ENCODE results near the gene MFSD6L. TPM values are rescaled to one million over a fixed set of nuclear protein-coding genes. Genes with fewer than 3 reads are reported as not detected.

The MFSD6L gene
- under 1 TPM; 0.13 to 0.94 (median 0.30) TPM for polyA plus RNA-seq (ENCODE audit: insufficient read length in 10 of 10)
- long read RNA-seq, donor 1, partial matches to known transcripts: 0 of 1 reads
- long read RNA-seq, donor 1, other reads (novel, unspliced or antisense): 0 of 1 reads
- long read RNA-seq, donor 2: 0 reads
- long read RNA-seq, donor 3: 0 reads
- long read RNA-seq, donor 4: 0 reads
- long read RNA-seq, donor 5, partial matches to known transcripts: 0 of 2 reads
- long read RNA-seq, donor 5, other reads (novel, unspliced or antisense): 0 of 2 reads
- long read RNA-seq, donor 6: 0 reads
- long read RNA-seq, donor 7: 0 reads
- long read RNA-seq, donor 8: 0 reads
- long read RNA-seq, donor 9: 0 reads

DNA sequence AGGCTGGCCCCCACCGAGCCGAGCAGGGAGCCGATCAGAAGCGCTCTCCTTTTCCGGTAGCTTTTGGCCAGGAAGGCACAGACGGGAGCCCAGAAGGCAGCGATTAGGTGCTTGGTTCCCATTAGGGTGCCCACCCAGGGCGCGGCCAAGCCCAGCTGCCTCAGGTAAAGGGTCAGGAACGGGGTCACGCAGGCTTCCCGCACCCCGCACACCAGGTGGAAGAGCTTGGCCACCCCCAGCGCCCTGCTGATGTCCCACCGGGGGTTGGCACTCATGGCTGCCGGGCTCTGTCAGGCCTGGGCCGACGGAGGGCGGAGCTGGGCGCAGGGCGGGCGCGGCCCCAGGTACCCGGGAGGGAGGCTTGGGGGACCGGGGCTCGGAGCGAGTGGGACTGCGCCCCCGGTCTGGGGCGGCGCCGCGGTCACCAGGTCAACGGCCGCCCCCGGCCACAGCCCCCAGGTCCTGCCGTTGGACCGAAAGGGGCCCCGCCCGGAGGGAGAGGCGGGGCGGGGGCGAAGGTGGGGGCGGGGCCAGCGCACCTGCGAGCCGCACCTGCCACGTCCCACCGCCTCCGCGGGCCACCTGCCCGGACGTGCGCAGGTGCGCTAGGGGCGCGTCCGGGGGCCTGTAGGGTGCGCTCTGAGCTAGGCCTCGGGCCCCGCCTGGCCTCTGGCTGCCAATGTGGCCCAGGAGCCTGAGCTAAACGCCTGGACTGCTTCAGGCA lies at the start of gene MFSD6L:
MFSD6L (minus strand) TSS at position 520 of the 724 bp plus-strand sequence; CDS start at position 275, 245 bp downstream.
- DNase-seq: no peak

GRCh38 chr17:8847891-8848290 lies 48.7 kb upstream of the MFSD6L start:
- no peak for DNase-seq

GRCh38 chr17:8846768-8847211 lies 47.6 kb upstream of the MFSD6L start:
- peak in 1 of 3 donors; percentile 16 for DNase-seq

- no peak for DNase-seq
These were observed 45.4 kb upstream of the MFSD6L start for GRCh38 chr17:8844229-8845218.

DNA sequence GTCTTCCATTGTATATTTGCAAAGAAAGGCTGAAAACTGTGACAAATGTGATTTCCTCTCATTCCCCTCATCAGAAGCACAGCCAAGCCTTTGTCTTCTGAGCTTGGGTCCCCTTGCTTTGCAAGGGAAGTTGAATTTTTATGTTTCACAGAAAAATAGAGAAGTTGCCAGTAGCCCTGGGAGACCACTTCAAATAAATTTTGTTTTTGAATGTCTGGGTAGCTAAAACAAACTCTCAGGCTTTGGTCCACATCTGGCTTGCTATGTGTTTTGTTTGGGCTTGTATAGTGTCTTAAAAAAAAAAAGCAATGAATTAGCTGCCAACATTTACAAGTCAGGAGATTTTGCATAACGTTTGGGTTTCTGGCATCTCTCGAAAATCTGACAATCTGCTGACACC lies 44.2 kb upstream of the MFSD6L start:
- no peak for DNase-seq

GRCh38 chr17:8841844-8842243 lies 42.7 kb upstream of the MFSD6L start:
- DNase-seq: no peak

- no peak for DNase-seq
These were observed 40.3 kb upstream of the MFSD6L start for GRCh38 chr17:8839410-8839935.

GRCh38 chr17:8838551-8839095 lies 39.5 kb upstream of the MFSD6L start:
- DNase-seq: no peak

- no peak for DNase-seq
These were observed 38.5 kb upstream of the MFSD6L start for GRCh38 chr17:8837563-8838075.

GRCh38 chr17:8836821-8837562 lies 37.8 kb upstream of the MFSD6L start:
- DNase-seq: no peak

DNA sequence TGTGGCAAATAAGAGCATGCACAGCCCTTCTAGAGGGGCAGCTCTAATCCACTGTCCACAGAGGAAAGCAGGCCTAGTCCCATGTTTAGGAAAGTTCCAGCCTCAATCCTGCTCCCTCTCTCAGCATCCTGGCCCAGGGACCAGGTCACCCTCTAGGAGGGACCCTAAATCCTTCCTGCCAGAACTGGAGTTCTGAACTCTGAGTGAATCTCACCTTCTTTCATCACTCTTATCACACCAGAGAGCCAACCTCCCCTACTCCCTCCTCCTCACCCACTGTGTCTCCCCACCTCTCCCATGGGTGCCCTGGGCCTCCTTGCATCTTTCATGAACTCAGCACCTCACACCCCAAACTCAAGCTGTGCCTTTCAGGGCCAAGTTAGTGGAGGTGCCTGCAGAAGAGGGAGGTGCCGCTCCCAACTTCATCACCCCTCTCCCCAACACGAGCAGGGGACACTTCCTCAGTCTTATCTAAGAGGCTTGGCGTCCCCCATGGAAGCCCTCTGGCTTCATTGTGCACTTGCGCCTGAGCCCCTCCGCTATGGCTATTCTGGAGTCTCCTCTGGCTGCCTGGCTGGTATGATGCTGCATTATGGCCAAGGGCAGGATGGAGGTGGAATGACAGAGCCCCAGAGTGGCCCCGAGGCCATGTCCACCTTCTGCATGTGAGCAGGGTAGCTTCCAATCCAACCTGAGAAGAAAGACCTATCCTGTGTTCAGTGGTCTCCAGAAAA lies 36.6 kb upstream of the MFSD6L start:
- DNase-seq: no peak

- no peak for DNase-seq
These were observed 35.9 kb upstream of the MFSD6L start for GRCh38 chr17:8835106-8835505.

DNA sequence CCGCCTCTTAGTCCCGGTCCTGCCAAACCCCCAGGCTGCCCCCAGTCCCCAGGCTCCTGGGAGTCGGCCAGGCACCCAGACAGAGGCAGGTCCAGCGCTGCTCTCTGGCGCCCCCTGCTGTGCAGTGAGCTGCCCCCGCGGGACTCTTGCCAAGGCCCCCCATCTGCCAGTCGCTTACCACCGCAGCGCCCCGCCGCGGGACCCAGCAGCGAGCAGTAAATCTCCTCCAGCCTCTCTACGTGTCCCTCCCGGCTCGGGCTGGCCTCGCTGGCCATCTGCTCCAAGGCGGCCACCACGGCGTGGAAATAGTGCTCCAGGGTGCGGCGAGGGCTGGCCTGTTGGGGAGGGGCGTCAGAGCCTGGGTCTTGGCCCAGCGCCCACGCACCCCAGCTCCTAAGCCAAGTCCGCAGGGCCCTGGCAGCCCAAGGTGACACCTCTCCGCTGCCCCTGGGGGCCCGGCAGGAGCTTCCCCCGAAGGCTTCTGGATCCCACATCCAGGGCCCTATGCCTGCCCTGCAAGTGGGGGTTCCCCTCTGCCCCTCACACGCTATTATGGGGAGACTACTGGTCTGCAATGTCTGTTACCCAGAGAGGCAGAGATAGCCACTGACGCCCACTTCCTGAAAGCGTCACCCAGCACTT lies 33.7 kb upstream of the MFSD6L start:
- DNase-seq: no peak

GRCh38 chr17:8831234-8831849 lies 32.2 kb upstream of the MFSD6L start:
- no peak for DNase-seq

DNA sequence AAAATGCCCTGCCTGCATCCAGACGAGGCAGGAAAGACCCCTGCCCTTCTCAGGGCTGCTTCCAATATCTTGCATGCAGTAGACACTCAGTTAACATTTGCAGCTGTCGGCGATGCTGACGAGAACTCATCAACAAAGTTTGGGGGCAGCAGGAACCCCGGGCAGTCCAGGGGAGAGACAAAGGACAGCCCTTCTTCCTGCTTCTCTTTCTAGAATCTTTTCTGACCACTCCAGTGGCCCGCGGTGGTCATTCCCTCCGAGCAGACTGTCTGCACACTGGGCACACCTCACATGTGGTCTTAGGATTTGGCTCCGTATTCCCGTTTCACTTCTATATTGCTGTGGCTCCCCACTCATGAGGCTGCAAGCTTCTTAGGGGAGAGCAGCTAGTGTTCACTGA lies 31.0 kb upstream of the MFSD6L start:
- DNase-seq: no peak

DNA sequence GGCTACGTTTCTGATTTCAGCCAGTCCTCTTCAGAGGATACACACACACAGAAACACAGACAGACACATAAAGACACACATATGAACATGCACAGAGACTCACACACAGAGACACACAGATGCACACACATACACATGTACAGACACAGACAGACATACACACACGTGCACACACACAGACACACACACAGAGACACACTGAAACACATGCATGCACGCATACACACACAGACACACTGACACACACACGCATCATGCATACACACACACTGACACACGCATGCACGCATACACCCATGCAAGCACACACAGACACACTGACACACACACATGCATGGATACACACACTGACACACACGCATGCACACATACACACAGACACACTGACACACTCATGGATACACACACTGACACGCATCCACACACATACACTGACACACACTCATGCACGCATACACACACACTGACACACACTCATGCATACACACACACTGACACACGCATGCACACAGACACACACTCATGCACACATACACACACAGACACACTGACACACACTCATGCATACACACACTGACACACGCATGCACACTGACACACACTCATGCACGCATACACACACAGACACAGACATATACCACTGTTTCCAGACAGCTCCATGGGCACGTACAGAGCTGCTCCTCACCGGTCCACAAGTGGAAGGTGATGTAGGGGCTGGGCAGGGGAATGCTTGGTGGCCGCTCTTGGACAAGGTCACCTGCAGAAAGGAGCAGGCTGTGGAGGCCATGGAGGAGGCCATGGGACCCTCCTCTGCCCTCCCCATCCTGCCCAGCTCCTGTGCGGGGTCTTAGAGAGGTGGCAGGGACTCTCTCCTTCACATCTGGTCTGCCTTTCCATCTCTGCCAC lies 30.1 kb upstream of the MFSD6L start:
- DNase-seq: no peak

DNA sequence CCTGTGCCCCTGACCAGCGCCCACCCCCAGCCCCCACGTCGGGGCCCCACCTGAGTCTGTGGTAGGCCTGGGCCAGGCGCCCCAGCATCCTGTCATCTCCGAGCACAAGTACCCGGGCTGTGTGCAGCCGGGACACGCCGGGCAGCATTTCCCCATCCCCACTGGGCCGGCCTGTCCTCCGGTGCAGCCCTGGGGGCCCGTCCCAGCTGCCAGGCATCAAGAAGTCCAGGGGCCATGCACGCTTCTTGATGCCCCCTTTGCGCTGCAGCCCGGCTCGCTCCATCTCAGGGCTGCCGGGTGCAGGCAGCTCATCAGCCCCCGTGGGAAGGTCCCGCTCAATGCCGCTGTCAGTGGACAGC lies 29.3 kb upstream of the MFSD6L start:
- no peak for DNase-seq

Measured in muscle of back (tissue), 13 donors.